CD4-positive, alpha-beta T cell treated with Interleukin-1 beta for 1 hour (primary cell): ENCODE results near the gene PLAAT5.
"Not testable (repeated sequence)": the region's sequence is repeated elsewhere in the genome, so short reads cannot be mapped to it uniquely, and the experiment has no call there.

Experiments
- DNase-seq, 2 donors: peaks; one replicate each; pipeline ENCODE4 v3.0.0-alpha.2; 2020 to 2022

The PLAAT5 gene

GRCh38 chr11:63476618-63477017, 14.3 kb downstream of the PLAAT5 start:
- DNase-seq = no peak

- no peak for DNase-seq
Measured at GRCh38 chr11:63472372-63472771, 18.6 kb downstream of the PLAAT5 start.

GRCh38 chr11:63470311-63470710, 20.7 kb downstream of the PLAAT5 start:
- no peak for DNase-seq

GRCh38 chr11:63462137-63462536, 28.8 kb downstream of the PLAAT5 start:
- DNase-seq = no peak

- no peak for DNase-seq
Measured at GRCh38 chr11:63459586-63459985, 31.4 kb downstream of the PLAAT5 start.

- DNase-seq = no peak
Measured at GRCh38 chr11:63448646-63449045, 42.3 kb downstream of the PLAAT5 start.

GRCh38 chr11:63445720-63446119, 45.2 kb downstream of the PLAAT5 start:
- DNase-seq = no peak

- DNase-seq = no peak
Measured at GRCh38 chr11:63445118-63445517, 45.8 kb downstream of the PLAAT5 start.

- DNase-seq = no peak
Measured at GRCh38 chr11:63444160-63444559, 46.8 kb downstream of the PLAAT5 start.

- no peak for DNase-seq
Measured at GRCh38 chr11:63443714-63444113, 47.3 kb downstream of the PLAAT5 start.

- DNase-seq = not testable (repeated sequence)
Measured at GRCh38 chr11:63435831-63436230, 55.1 kb downstream of the PLAAT5 start.

- not testable (repeated sequence) for DNase-seq
Measured at GRCh38 chr11:63435351-63435750, 55.6 kb downstream of the PLAAT5 start.

- not testable (repeated sequence) for DNase-seq
Measured at GRCh38 chr11:63430731-63431130, 60.2 kb downstream of the PLAAT5 start.

- DNase-seq = no peak
Measured at GRCh38 chr11:63427971-63428508, 62.9 kb downstream of the PLAAT5 start.

GRCh38 chr11:63417174-63417852, 73.7 kb downstream of the PLAAT5 start:
- DNase-seq = no peak
